ENCODE results near the gene NTSR1.

The NTSR1 gene

DNA sequence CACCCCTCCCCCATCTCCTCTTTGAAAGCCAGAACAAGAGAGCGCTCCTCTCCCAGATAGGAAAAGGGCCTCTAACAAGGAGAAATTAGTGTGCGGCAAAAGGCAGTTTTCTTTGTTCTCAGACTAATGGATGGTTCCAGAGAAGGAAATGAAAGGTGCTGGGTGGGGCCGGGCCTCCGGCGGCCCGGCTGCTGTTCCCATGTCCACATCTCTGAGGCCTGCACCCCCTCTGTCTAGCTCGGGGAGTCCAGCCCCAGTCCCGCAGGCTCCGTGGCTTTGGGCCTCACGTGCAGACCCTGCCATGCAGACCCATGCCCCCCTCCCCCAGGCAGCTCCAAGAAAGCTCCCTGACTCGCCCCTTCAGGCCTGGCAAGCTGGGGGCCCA lies 51.8 kb downstream of the NTSR1 start:
- no peak for DNase-seq

DNA sequence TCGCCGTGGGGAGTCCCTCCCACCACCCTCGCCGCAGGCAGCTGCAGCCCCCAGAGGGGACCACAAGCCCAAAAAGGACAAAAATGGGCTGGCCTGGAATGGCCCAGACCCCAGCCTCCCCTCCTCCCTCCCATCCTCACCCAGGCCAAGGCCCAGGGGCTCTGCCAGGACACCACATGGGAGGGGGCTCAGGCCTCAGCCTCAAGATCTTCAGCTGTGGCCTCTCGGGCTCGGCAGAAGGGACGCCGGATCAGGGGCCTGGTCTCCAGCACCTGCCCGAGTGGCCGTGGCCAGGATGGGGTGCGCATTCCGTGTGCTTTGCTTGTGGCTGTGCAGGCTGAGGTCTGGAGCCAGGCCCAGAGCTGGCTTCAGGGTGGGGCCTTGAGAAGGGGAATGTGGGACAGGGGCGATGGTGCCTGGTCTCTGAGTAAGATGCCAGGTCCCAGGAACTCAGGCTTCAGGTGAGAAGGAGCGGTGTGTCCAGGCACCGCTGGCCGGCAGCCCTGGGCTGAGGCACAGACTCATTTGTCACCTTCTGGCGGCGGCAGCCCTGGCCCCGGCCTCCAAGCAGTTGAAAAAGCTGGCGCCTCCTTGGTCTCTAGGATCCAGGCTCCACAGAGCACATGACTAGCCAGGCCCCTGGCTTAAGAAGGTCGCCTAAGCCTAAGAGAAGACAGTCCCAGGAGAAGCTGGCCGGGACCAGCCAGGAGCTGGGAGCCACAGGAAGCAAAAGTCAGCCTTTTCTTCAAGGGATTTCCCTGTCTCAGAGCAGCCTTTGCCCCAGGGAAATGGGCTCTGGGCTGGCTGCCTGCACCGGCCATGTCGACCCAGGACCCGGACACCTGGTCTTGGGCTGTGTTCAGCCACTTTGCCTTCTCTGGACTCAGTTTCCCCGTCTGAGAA lies 52.5 kb downstream of the NTSR1 start:
- no peak for DNase-seq

DNA sequence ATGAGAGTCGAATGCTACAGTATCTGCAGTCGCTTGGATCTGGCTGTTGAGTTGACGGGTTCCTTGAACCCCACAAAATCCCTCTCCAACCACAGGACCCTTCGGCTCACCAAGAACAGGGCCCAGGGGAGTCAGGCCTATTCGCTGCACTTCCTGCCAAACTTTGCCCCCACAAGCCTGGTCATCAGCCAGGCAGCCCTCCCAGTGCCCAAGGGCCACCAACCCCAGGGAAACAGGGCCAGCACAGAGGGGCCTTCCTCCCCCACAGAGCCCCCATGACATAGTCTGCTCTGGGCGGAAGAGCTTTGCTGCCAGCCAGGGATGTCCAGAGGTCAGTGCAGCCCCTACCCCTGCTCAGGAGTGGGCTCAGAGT lies 53.1 kb downstream of the NTSR1 start:
- no peak for DNase-seq

DNA sequence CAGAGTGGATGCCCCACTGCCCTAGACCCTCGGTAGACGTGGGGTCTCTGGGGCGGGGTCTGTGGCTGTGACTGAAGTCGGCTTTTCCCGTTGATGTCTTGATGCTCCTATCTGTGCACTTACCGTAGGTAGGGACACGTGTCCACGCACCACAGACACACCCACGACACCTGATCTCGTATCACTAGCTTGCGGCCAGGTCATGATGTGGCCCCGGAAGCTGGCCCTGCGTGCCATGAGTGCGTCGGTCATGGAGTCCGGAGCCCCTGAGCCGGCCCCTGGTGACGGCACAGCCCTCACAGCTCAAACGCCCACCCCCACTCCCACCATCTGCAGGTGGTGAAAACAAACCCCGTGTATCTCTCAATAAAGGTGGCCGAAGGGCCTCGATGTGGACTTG lies 53.7 kb downstream of the NTSR1 start:
- no peak for DNase-seq

DNA sequence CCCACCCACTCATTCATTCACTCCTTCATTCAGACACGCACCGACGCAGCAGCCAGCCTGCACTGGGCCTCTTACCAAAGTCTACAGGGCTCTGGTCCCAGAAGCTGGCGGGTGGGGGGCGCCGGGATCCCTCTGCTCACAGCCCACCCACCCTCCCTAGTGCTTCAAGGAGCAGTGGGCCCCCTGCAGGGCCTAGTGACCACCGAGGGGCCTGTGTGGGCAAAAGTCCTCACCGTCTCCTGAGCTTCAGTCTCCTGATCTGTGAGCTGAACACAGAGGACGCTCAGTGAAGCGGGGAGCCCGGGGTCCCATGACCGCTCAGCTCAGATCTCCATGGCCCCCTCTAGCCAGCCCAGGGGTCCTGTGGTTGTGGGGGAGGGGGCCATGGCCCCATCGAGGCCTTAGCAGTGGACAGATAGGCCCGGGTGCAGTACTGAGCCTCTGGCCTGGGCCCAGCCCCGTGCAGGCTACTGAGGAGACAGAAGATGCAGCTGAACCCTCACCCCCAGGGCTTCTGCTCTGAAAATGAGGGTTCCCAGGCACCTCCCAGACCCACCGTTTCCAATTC lies 54.2 kb downstream of the NTSR1 start:
- no peak for DNase-seq

DNA sequence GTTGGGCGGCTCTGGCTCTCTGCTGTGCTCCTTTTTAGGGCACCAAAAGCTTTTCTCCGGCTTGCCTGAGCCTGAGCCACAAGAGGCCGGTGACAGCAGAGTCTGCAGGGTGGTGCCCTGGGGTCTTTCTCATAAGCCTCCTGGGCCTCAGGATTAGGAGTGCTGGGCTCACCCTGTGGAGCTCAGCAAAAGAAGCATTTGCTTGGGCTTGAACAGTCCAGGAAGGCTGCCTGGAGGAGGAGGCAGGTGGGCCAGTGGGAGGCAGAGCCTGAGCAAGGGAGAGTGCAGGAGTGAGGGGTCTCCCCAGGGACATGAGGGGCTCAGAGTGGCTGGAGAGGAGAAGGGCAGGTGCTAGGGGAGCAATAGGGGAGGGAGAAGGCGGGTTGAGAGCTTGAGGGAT lies 54.8 kb downstream of the NTSR1 start:
- DNase-seq: no peak

DNA sequence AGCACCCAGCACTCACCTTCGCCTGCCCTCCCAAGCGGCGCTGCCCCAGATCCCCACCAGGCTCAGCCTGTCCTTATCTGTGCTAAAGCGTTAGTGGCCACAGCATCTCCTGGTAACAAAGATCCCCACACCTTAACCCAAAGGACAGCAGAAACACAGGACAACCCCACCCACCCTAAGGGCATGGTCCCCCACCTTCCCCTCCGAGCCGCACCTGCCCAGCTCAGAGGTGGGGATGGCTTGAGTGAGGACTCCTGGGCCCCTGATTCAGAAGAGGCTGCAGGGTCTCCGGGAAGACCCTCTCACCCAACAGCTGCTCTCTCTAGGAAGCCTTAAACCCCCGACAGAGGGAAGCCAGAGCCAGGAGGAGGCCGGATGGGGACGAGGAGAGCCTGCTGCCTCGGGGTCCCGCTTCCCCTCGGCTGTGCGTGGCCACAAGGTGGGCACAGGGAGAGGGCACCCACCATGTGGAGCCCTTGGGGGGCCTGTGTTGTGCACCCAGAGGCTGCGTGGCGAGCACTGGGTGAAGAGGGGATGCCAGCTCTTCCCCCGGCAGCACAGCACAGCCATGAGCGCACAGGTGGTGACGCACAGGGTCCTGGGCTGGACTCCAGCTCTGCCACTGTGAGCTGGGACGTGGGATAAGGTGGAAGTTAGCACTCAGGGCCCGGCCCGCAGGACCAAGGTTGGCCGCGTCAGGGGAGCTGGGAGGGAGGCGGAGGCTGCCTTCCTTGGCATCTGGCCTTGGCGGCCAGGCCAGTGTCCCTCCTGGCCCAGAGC lies 55.7 kb downstream of the NTSR1 start:
- DNase-seq: no peak

DNA sequence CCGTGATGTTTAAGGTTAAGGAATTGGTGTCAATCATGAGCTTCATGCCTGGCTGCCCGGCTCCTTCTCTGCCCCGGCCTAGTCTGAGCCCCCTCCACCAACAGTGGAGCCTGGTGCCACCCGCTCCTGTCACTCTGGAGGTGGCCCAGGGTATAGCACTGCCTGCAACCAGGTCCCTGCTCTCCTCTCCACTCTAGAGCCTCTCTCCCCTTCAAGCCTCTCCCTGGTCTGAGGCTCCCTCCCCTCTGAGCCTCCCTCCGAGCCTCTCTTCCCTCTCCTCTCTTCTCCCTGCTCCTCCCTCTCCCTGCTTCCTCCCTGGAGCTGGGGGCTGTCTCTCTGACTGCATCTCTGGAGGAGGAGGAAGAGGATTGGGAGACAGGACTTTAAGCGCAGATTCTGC lies 56.4 kb downstream of the NTSR1 start:
- no peak for DNase-seq

DNA sequence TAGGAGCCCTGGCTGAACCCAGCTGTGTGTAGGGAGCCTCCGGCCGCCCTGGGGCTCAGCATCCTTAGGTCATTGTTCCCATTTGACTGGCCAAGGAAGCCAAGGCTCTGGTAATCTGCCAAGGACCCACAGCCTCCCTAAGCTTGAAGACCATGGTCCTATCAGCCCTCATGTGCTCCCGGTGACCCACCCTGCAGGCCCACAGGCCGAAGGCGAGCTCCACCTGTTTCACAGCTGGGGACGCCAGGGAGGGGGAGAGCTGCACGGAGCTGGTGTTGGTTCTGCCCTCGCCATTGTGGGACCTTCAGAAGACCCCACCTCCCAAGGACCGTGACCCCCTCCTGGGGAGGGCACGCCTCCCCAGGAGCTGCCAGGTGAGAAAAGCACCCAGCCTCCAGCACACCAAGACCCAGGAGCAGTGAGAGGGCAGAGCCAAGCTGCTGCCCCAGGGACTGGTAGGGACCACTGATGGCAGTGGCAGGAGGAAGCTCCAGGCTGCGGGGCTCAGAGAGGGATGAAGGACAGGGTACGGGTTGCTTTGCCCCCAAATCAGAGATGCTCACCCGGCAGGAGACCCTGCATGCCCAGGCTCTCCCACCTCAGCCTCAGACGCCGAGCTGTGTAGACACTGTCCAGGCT lies 56.9 kb downstream of the NTSR1 start:
- no peak for DNase-seq

DNA sequence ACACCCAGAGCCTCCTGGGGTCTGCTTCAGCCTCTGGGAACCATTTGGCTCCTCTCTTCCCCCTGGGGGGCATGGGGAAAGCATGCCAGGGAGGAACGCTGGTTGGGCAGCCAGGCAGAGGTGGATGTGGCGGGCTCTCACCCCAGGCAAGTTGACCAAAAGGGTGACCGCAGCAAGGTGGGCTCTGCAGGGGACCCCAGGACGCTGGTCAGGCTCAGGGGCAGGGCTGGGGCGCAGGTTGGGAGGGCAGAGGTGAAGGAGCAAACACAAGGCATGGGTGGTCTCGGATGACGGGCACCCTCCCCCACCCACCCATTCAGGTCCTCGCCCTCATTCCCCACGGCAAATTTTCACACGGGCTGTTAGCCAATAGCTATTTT lies 57.4 kb downstream of the NTSR1 start:
- DNase-seq: no peak

DNA sequence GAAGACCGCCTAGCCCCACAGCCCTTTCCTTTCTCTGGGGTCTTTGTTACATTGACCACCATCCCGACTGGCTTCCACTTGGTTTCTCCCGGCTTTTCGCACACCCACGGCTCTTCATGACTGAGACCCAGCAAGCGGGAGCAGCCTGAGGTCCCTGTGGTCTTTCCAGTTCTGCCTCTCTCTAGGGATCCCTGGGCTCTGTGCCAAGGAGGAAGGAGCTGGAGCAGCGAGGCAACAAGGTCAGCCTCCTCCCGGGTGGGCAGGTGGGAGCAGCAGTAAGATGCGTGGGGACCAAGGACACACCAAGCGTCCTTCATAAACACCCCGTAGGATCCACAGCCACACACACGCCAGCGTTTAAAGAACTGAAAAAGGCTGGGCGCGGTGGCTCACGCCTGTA lies 58.1 kb downstream of the NTSR1 start:
- no peak for DNase-seq

DNA sequence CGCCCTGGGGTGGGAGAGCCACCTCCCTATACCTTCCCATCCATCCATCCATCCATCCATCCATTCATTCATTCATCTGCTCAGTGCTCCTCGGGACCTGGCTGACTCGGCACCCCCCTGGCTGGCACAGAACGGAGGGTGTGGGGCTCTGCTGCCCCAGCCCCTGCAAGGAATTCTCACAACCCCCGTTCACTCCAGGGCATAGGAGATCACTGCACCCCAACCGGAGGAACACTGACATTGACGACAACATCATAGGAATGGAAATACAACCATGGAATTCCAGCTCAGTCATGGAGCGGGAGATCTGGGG lies 59.6 kb downstream of the NTSR1 start:
- no peak for DNase-seq

DNA sequence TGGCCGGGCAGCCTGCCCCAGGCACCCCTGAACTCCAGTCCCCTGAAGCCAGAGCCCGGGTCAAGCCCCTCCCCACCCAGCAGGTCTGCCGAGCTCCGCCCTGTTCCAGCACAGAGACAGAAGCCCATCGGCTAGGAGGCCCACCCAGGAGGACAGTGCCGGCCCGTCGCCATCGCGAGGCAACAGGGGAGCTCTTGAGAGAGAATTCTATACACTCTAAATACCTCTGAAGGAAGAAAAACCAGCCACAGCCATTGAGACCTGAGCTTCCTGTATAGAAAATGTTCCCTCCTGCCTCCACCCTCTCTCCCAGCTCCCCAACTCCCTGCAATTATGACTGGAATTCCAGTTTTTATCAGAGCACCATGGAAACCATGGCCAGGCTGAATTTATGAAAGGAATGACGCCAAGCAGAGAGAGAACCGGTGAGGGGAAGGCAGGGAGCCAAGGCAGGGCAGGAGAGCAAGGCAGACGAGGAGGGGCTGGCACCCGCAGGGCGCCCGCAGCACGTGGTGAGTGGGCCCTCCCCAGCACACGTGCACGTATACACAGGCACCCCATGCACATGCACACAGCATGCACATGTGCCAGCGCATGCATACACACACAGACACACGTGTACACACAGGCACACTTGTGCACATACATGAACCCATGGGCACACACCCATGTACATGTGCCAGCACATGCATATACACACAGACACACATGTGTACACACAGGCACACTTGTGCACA lies 60.1 kb downstream of the NTSR1 start:
- no peak for DNase-seq

DNA sequence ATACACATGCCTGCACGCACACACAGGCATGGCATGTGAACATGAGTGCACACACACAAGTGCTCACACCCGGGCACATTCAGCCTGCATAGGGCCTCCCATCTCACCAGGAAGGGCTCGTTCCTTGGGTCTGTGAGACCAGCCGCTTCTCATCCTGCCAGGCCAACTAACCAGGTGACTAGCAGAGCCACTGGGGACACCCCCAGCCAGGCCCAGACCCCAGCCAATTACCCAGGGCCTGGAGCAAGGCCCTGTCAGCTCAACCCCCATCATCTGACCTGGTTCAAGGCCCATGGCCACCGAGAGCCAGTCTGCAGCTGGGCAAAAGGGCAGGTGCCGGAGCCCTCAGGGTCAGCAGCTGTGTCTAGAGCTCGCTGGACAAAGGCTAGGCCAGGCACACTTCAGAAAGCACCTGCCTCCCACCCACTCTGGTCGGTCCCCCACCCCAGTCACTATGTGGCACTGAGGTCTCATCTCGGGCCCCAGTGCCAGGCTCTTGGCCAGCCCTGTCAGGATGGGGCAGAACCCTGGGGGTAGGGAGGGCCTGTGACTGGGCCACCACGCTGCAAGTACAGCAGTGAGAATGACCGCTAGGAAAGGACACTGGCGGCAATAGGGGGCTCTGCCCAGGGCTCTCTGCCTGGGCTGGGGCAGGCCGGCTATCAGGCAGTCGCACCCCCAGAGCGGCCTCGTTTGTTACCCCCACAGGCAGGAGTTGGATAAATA lies 60.9 kb downstream of the NTSR1 start:
- DNase-seq: no peak

DNA sequence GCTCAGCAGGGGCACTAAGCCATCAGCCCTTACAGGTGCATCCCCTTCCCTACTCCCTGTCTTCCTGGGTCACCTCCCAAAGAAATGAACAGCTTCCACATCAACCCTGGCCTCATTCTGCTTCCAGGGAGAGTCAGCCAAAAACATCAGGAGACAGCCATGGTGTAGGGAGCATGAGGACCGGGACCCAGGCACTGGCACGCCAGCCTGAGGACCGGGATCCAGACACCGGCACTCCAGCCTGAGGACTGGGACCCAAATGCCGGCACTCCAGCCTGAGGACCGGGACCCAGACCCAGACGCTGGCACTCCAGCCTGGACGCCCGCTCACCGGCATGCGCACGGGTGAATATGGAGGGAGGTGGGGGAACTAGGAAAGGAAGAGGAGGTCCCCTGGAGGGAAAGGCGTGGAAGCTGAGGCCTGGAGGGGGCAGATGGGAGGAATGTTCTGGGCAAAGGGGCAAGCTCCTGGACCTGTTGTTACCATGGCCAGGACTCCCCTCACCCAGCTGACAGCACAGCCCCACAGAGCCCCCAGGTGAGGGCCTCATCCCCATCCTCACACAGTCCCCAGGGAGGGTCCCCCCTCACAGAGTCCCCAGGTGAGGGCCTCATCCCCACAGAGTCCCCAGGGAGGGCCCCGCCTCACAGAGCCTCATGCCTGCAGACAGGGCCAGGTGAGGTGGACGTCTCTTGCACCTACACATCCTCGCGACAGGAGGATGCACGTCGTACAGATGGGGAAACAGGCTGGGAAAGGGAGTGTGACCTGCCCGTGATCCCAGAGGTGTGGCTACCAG lies 61.7 kb downstream of the NTSR1 start:
- DNase-seq: no peak

DNA sequence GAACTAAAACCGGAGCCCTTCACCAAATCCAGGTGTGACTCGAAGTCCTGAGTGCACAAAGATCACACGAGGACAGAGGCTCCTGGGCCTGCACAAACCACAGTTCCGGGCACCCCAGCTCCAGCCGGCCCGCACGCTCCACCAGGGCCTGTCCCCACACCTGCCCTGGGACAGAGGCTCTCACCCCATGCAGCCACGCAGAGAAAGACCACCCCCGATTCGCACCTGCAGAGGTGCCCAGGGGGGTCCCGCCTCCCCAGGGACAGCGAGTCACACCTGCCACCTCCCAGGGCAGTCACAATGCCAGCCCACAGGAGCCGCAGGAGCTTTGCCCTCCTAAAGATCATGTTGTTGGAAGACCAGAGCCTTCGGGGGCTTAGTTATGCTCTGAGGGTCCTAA lies 62.3 kb downstream of the NTSR1 start:
- no peak for DNase-seq

DNA sequence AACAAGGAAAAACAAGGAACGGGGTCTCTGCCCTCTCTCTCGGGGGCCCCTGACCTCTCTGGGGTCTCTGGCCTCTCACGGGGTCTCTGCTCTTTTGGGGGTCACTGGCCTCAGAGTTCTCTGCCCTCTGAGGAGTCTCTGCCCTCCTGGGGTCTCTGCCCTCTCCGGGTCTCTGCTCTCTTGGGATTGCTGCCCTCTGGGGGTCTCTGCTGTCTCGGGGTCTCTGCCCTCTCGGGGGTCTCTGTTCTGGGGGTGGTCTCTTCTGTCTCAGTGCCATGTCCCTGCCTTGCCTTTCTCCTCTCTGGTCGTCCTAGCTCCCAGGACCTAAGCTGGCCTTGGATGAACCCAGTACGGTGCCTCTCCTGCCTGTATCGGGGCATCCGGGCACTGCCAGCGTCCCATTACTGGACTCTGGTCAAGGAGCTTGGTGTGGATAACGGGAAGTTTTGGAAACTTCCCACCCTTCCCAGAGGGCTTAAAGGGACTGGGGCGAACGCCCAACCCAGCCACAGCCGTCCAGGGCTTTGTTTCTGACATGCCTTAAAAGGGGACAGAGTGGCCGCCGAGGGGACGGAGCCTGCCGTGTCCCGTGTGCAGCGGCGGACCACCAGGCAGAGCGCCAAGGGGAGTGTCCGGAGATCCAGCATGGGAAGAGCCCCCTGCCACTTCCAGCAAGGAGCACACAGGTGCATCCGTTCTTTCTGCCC lies 62.9 kb downstream of the NTSR1 start:
- DNase-seq: no peak

DNA sequence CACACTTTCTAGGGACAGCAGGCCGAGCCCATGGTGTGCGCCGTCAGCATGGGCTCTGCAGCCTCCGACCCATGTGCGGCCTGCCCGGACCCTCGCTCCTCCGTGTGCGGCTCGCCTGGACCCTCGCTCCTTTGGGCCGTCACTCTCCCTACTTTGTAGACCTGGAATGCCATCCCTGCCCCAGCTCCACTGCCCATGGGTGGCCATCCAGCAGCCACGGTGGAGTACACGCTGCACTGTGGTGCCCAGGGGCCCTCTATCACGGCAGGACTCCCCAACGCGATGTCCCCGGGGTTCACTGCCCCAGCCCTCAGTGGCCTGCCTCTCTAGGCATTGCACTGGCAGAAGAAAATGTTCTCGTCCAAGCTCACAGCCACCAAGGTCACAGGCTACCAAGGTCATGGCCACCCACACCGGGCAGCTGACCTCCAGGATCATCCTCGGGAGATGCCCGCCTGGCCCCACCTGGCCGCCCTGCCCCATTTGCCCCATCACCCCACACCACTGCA lies 63.5 kb downstream of the NTSR1 start:
- DNase-seq: no peak

DNA sequence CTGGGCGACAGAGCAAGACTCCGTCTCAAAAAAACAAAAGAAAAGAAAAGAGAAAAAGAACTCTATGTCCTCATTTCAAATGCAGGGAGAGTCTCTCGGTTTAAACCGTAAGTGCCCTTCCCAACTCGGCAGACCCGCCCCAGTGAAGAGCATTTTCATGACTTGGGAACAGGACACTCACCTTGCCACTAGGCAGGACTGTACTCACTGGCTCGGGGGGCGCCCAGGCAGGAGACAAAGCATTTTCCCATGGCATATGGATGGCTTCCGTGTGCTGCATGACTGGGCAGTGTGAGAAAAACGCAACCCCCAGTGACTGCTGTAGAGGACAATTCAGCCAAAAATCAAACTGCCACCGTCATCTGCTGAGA lies 64.0 kb downstream of the NTSR1 start:
- no peak for DNase-seq

DNA sequence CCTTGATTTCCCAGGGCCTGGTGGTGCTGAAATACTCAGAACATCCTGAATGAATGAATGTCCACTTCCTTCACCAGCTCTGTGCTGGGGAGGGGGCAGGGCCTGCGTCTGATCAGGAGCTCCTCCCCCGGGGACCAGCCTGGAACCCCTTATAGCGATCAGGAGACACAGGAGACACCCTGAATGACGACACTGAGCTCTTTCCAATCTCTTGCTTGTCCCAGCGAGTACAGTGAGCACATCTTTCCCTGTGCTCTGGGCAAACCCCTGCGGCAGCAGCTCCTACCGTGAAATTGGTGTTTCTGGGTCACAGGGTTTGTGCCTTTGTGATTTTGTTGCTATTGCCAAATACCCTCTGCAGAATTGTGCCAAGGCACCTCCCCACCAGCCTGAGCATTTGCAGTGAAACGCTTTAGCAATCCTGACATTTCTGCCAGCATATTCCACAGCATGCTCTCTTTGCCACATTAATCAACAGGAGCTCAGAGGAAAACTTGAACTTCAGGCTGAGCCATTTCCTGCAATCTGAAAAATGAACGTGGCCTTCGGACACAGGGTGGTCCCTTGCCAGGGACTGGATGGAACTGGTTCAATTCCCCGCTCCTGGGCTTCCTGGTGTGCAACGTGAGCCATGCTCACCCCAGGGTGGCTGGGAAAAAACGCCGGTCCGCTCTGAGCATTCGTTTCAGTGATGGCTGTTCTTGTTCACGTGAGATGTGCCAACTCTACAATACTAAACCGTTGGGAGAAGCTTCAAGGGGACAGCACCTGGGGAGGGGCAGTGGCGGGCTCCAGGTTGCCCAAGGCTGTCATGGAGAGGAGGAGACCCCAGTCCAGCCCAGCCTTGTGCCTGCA lies 64.6 kb downstream of the NTSR1 start:
- DNase-seq: no peak
